ENCODE data around the gene INHBE. TPM values are rescaled to one million over a fixed set of nuclear protein-coding genes. Genes with fewer than 3 reads are reported as not detected.

Gene INHBE
- total RNA-seq, 1 experiment from 2014 or later, result 0.59 TPM

GRCh38 chr12:57477710-57478681, 22.9 kb downstream of the INHBE start:
- H3K4me3 ChIP-seq (ENCODE audit: low read depth in 2 of 2, low read length in 2 of 2), result no peak overlapping the region
- BruUV-seq (replicated peaks), result no TSS peak
- in situ Hi-C loops (cut with HindIII; ENCODE audit: low pct_unique_long_range_greater_than_20kb, low sequenced_read_pairs), result no loop called here
- H3K27ac ChIP-seq (ENCODE audit: low read length), result no peak overlapping the region
- ChIA-PET POLR2A (no interaction called here), CTCF (interaction anchor here (0.5 to 1.1 kb wide), 3 partner anchors 8 to 170 kb away, joined by 3 to 15 read pairs (median 4); no protein-coding TSS in a partner anchor)
- H3K36me3 ChIP-seq (ENCODE audit: control insufficient read depth, insufficient read depth, low read length), result no peaks in the 10 kb centered on the region
- DNase-seq (ENCODE audit: low read depth, low spot score), result no peak
- no peaks in the 10 kb centered on the region for H3K9me3 ChIP-seq (ENCODE audit: control insufficient read depth, insufficient read depth, low read depth, low read length)
- peaks cover 2% of the 10 kb centered on the region; the same call in 1 of the 2 replicates for H3K27me3 ChIP-seq (ENCODE audit: control insufficient read depth, insufficient read depth, low read length)
- H3K4me1 ChIP-seq (ENCODE audit: control insufficient read depth, insufficient read depth, low read length), result no peaks in the 10 kb centered on the region; the same call in 1 of the 2 replicates
- TF ChIP-seq TCF7L2 (IDR thresholded peaks at IDR 0.05; ENCODE audit: low read depth, low read length) (no peak), SIN3A (IDR thresholded peaks at IDR 0.05; ENCODE audit: borderline replicate concordance, insufficient read depth, low read depth, low read length) (no peak), CTCF (IDR thresholded peaks at IDR 0.05) (no peak), REST (IDR thresholded peaks at IDR 0.05; ENCODE audit: insufficient read depth in 1 of 2, low read depth in 2 of 2, low read length in 1 of 2) (no peak), POLR2AphosphoS5 (IDR thresholded peaks at IDR 0.05; ENCODE audit: low read depth, low read length) (no peak)
- ATAC-seq, result peak; percentile 48
- intact Hi-C loops (cut with micrococcal nuclease; ENCODE audit: unreplicated experiment), result no loop called here

GRCh38 chr12:57479043-57479375, 23.9 kb downstream of the INHBE start:
- no peak for TF ChIP-seq SIN3A (IDR thresholded peaks at IDR 0.05; ENCODE audit: borderline replicate concordance, insufficient read depth, low read depth, low read length)
- no peak for TF ChIP-seq TCF7L2 (IDR thresholded peaks at IDR 0.05; ENCODE audit: low read depth, low read length)
- TF ChIP-seq CTCF (IDR thresholded peaks at IDR 0.05), result no peak
- no peak for TF ChIP-seq POLR2AphosphoS5 (IDR thresholded peaks at IDR 0.05; ENCODE audit: low read depth, low read length)
- no peak for TF ChIP-seq REST (IDR thresholded peaks at IDR 0.05; ENCODE audit: insufficient read depth in 1 of 2, low read depth in 2 of 2, low read length in 1 of 2)
- ChIA-PET CTCF (interaction anchor here (1.1 kb wide), 1 partner anchor 13 kb away, joined by 3 read pairs; no protein-coding TSS in a partner anchor), POLR2A (no interaction called here)
- Histone ChIP-seq H3K9me3 (ENCODE audit: control insufficient read depth, insufficient read depth, low read depth, low read length) (no peaks in the 10 kb centered on the region), H3K36me3 (ENCODE audit: control insufficient read depth, insufficient read depth, low read length) (no peaks in the 10 kb centered on the region), H3K27ac (ENCODE audit: low read length) (no peak overlapping the region), H3K4me3 (ENCODE audit: low read depth in 2 of 2, low read length in 2 of 2) (no peak overlapping the region), H3K27me3 (ENCODE audit: control insufficient read depth, insufficient read depth, low read length) (peaks cover 2% of the 10 kb centered on the region; the same call in 1 of the 2 replicates), H3K4me1 (ENCODE audit: control insufficient read depth, insufficient read depth, low read length) (no peaks in the 10 kb centered on the region; the same call in 1 of the 2 replicates)
- intact Hi-C loops (cut with micrococcal nuclease; ENCODE audit: unreplicated experiment), result no loop called here
- in situ Hi-C loops (cut with HindIII; ENCODE audit: low pct_unique_long_range_greater_than_20kb, low sequenced_read_pairs), result no loop called here
- DNase-seq (ENCODE audit: low read depth, low spot score), result no peak
- no peak for ATAC-seq
- no TSS peak for BruUV-seq (replicated peaks)

Data from Panc1 (cell line).